Thyroid gland (tissue), 4 donors: ENCODE measurements around the gene CCL13.

Experiments used
- CTCF ChIP-seq, 6 experiments: fragments of 200-600 bp in 3 of 6; fragments of 450-650 bp in 3 of 6; sonication (generic) in 3 of 6; IDR thresholded peaks; one replicate each; pipeline ENCODE4 v1.5.1; 2016 to 2019; ENCODE audit warnings: antibody characterized with exemption in 6 of 6, mild to moderate bottlenecking in 2 of 6, inconsistent platforms in 1 of 6, moderate library complexity in 1 of 6
- POLR2A ChIP-seq, 2 donors: fragments of 450-650 bp; IDR thresholded peaks; one replicate each; pipeline ENCODE4 v1.6.1; 2017; ENCODE audit warnings: antibody characterized with exemption in 2 of 2, mild to moderate bottlenecking in 2 of 2, moderate library complexity in 1 of 2

- TF ChIP-seq POLR2A (IDR thresholded peaks at IDR 0.05) (no peak), CTCF (IDR thresholded peaks at IDR 0.05) (no peak)
These were observed 45.0 kb upstream of the CCL13 start for GRCh38 chr17:34311291-34311690.
